ENCODE measurements around the gene CISTR. TPM values are rescaled to one million over a fixed set of nuclear protein-coding genes. Genes with fewer than 3 reads are reported as not detected.

Gene CISTR
- not detected for polyA plus RNA-seq (2013, experiment 1 of 2)
- not detected for polyA plus RNA-seq (2013, experiment 2 of 2)

DNA sequence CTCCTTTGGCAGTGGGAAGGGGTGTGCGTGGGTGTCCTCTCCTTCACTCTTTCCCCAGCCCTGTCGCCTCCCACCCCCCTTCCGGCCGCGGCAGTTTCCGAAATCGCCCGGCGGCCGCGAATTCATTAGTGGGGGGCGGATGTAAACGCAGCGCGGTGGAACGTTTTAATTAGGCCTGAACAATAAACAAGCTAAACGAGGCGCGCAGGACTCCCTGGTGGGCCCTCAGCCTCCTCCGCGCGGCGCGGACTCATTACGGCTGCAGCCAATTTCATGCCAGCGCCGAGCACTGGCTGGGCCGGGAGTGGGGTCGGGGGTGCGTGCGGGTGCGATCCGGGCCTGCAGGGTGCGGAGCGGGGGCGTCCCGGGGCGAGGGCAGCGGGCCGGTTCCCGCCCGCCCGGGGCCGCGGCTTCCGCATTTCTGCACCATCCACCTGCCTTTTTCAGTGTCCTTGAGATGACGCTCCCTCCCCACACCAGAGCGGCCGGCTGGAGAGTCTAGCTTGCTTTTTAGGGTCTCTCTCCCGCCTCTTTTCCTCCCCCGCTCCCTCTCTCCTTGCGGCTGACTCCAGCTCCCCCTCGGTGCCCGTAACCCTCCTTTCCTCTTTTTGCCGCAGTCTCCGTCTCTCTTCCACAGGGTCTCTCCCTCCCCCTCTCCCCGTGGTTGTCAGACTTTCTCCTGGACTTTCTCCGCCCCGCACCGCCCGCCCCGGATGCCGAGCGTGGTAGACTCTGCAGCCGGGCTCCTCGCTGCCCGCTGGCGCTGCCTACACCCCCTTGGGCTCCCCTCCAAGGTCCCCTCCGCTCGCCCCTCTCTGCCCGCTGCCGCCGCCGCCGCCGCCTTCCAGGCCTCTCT lies at the start of gene CISTR:
Gene CISTR, minus strand, starts transcription at position 644 of the 856 bp plus-strand sequence.
- Histone ChIP-seq H3K9me3 (ENCODE audit: control insufficient read depth, low read length) (no peaks in the 10 kb centered on the region), H3K4me1 (ENCODE audit: control insufficient read depth, insufficient read depth, low read length, poor library complexity, severe bottlenecking) (peaks cover 24% of the 10 kb centered on the region), H3K4me3 (ENCODE audit: extremely low read depth, insufficient read depth, low read length, poor library complexity, severe bottlenecking) (peak within 1 kb of the TSS; percentile 38), H3K27ac (ENCODE audit: low read depth, low read length, severe bottlenecking) (no peak within 1 kb of the TSS), H3K36me3 (ENCODE audit: control insufficient read depth, insufficient read depth, low read length) (no peaks in the 10 kb centered on the region)
- WGBS, 2 experiments (ENCODE audit: insufficient coverage in 2 of 2) = 1 to 2% methylated on average over 56 to 60 of the region's 76 CpGs

DNA sequence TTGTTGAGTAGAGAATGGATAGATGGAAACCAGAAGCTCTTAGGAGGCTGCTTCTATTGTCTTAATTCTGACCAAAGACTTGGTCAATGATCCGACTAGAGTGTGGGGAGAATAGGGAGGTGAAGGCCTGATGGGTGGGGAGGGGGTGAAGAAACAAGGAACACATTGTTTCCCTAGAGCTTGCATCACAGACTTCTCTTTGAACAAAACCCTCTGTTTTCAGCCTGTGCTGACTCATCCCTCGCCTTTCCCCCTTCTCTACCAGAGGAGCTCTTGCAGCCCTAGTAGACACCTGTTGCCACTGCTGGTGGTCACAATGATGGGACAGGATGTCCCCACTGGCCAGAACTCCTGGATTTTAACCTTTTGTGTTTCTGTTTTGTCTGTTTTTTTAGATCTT lies 46.8 kb upstream of the CISTR start:
- Histone ChIP-seq H3K4me3 (ENCODE audit: extremely low read depth, insufficient read depth, low read length, poor library complexity, severe bottlenecking) (no peak overlapping the region), H3K36me3 (ENCODE audit: control insufficient read depth, insufficient read depth, low read length) (no peaks in the 10 kb centered on the region), H3K9me3 (ENCODE audit: control insufficient read depth, low read length) (no peaks in the 10 kb centered on the region), H3K4me1 (ENCODE audit: control insufficient read depth, insufficient read depth, low read length, poor library complexity, severe bottlenecking) (peaks cover 7% of the 10 kb centered on the region), H3K27ac (ENCODE audit: low read depth, low read length, severe bottlenecking) (no peak overlapping the region)
- 17 to 60% methylated on average over 1 of the region's 2 CpGs for WGBS, 2 experiments (ENCODE audit: insufficient coverage in 2 of 2)

DNA sequence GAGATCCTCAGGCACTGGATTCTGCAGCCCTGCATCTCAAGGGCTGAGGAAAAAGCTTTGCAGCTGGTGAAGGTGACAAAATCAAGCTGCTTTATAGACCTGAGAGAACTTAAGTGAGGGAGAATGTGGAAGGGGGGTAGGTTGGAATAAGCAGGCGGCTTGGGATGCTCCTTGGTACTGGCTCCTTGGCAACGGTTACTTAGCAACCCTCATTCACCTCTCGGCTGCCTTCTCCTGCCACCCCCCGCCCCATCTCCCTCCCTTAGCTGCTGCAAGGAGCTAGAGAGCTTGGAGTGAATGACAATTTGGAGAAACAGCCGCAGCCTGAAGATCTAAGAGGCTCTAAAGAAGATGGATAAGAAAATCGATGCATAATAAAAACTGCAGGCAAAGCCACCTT lies 44.1 kb upstream of the CISTR start:
- no peaks in the 10 kb centered on the region for H3K9me3 ChIP-seq (ENCODE audit: control insufficient read depth, low read length)
- H3K4me1 ChIP-seq (ENCODE audit: control insufficient read depth, insufficient read depth, low read length, poor library complexity, severe bottlenecking) = peaks cover 7% of the 10 kb centered on the region
- H3K4me3 ChIP-seq (ENCODE audit: extremely low read depth, insufficient read depth, low read length, poor library complexity, severe bottlenecking) = no peak overlapping the region
- WGBS, 2 experiments (ENCODE audit: insufficient coverage in 2 of 2) = 67% methylated on average over 2 of the region's 6 CpGs; no CpG with 5 or more reads in 1 of the 2 experiments
- H3K36me3 ChIP-seq (ENCODE audit: control insufficient read depth, insufficient read depth, low read length) = no peaks in the 10 kb centered on the region
- no peak overlapping the region for H3K27ac ChIP-seq (ENCODE audit: low read depth, low read length, severe bottlenecking)

DNA sequence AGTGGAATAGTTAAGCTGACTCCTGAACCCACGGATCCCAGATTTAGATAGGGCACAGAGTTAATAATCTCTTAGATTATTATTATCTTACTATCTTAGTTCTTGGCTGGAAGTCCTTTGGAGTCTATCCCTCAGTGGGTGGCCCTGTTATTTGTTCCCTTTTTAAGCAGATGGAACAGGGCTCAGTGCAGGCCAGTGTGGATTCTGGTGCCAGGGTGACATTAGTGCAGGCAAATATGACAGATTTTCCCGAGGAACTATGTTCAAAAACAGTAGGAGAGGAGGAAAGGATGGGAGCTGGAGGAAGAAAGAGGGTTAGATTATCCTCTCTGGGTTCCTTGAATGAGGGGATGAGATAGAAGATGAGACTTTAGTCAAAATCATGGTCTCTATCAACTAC lies 41.4 kb upstream of the CISTR start:
- no peaks in the 10 kb centered on the region for H3K36me3 ChIP-seq (ENCODE audit: control insufficient read depth, insufficient read depth, low read length)
- peaks cover 2% of the 10 kb centered on the region for H3K4me1 ChIP-seq (ENCODE audit: control insufficient read depth, insufficient read depth, low read length, poor library complexity, severe bottlenecking)
- H3K27ac ChIP-seq (ENCODE audit: low read depth, low read length, severe bottlenecking) = no peak overlapping the region
- H3K9me3 ChIP-seq (ENCODE audit: control insufficient read depth, low read length) = no peaks in the 10 kb centered on the region
- H3K4me3 ChIP-seq (ENCODE audit: extremely low read depth, insufficient read depth, low read length, poor library complexity, severe bottlenecking) = no peak overlapping the region
- WGBS, 2 experiments (ENCODE audit: insufficient coverage in 2 of 2) = 17 to 39% methylated on average over 1 of the region's 2 CpGs

DNA sequence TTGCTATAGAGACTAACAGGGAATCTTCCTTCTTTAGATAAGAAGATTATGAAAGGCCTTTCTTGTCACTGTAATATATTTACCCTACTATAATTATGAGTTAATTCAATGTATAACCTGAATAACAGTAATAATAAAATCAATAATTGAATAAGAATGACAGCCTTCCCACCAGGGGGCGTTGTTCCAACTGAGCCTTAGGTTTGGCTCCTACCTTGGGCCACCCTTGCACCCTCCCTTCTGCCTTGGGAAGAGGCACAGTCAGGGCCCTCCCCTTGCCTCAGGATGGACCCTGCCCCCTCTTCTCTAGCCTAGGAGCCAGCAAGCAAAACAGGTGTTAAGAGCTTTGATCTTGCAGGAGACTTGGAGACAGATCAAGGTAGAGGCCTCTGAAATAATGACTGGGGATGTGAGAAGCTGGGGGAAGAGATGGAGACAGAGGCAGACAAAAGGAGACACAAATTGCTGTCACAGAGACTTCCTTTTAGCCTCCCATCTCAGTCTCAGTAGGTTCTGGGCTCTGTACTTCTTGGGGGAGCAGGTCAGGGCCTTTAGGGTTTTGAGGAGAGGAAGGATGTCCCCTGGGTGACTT lies 40.1 kb upstream of the CISTR start:
- no peak overlapping the region for H3K27ac ChIP-seq (ENCODE audit: low read depth, low read length, severe bottlenecking)
- 0% methylated on average over 1 of the region's 1 CpG; no CpG with 5 or more reads in 1 of the 2 experiments for WGBS, 2 experiments (ENCODE audit: insufficient coverage in 2 of 2)

DNA sequence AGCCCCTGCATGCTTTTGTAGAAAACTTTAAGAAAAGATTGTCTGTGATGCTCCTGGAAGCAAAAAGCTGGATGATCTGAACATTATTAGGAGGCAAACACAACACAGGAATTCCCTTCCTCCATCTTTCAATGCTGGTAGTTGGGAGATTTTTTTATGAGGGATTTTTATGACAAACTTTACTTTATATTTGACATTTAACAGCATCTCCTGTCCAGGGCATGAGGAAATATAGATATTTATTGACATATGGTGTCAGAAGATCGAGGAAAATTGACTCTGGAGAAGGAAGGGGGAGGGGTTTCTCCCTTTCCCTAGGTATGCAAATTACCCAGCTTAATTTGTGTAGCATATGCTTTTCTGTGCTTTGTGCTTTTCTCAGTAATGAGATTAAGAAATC lies 37.8 kb upstream of the CISTR start:
- H3K27ac ChIP-seq (ENCODE audit: low read depth, low read length, severe bottlenecking) = no peak overlapping the region
- H3K9me3 ChIP-seq (ENCODE audit: control insufficient read depth, low read length) = no peaks in the 10 kb centered on the region
- H3K4me3 ChIP-seq (ENCODE audit: extremely low read depth, insufficient read depth, low read length, poor library complexity, severe bottlenecking) = no peak overlapping the region
- no peaks in the 10 kb centered on the region for H3K4me1 ChIP-seq (ENCODE audit: control insufficient read depth, insufficient read depth, low read length, poor library complexity, severe bottlenecking)
- no peaks in the 10 kb centered on the region for H3K36me3 ChIP-seq (ENCODE audit: control insufficient read depth, insufficient read depth, low read length)
- WGBS, 2 experiments (ENCODE audit: insufficient coverage in 2 of 2) = 38% methylated on average over 1 of the region's 1 CpG; no CpG with 5 or more reads in 1 of the 2 experiments

More for the DNA sequence above, 40.1 kb upstream of the CISTR start:
- no peaks in the 10 kb centered on the region for H3K9me3 ChIP-seq (ENCODE audit: control insufficient read depth, low read length)
- no peaks in the 10 kb centered on the region for H3K36me3 ChIP-seq (ENCODE audit: control insufficient read depth, insufficient read depth, low read length)
- no peaks in the 10 kb centered on the region for H3K4me1 ChIP-seq (ENCODE audit: control insufficient read depth, insufficient read depth, low read length, poor library complexity, severe bottlenecking)
- H3K4me3 ChIP-seq (ENCODE audit: extremely low read depth, insufficient read depth, low read length, poor library complexity, severe bottlenecking) = no peak overlapping the region

DNA sequence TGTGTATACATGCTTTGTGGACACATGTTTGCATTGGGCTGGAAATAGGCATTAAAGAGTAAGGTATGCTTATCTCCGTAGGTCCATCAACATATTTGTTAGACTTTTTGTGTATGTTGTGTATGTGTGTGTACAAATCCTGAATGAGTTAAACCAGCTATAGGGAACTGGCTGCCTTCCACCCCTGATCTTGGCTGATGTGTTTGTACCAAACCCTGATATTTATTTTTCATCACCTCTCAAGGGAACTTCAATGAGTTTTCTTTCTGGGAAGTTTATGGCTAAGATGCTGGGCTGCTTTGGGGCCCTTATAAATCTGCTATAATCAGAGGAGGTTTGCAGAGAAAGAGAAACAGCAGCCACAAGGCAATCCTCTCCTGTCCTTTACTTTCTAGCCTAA lies 37.1 kb upstream of the CISTR start:
- Histone ChIP-seq H3K9me3 (ENCODE audit: control insufficient read depth, low read length) (no peaks in the 10 kb centered on the region), H3K4me3 (ENCODE audit: extremely low read depth, insufficient read depth, low read length, poor library complexity, severe bottlenecking) (no peak overlapping the region), H3K27ac (ENCODE audit: low read depth, low read length, severe bottlenecking) (no peak overlapping the region), H3K36me3 (ENCODE audit: control insufficient read depth, insufficient read depth, low read length) (no peaks in the 10 kb centered on the region), H3K4me1 (ENCODE audit: control insufficient read depth, insufficient read depth, low read length, poor library complexity, severe bottlenecking) (no peaks in the 10 kb centered on the region)
- 80% methylated on average over 1 of the region's 1 CpG; no CpG with 5 or more reads in 1 of the 2 experiments for WGBS, 2 experiments (ENCODE audit: insufficient coverage in 2 of 2)

DNA sequence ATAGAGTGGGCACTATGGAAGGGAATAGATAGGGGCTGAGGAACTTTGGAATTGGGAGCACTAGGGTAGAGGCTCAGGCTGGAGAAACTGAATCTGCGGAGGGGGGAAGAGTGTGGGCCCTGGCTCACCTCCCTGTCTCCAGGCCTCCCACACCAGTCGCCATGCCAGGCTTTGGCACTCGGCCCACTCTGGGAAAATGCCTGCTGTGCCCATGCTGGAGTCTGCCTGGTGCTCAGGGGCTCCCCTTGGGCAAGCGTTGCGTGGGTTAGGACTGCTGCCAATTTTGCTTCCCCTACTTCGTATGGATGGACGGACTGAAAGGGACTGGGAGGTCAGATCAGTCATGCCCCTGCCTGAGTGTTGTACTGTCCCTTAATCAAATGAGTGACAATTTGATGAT lies 34.6 kb upstream of the CISTR start:
- Histone ChIP-seq H3K4me1 (ENCODE audit: control insufficient read depth, insufficient read depth, low read length, poor library complexity, severe bottlenecking) (no peaks in the 10 kb centered on the region), H3K36me3 (ENCODE audit: control insufficient read depth, insufficient read depth, low read length) (no peaks in the 10 kb centered on the region), H3K27ac (ENCODE audit: low read depth, low read length, severe bottlenecking) (no peak overlapping the region), H3K4me3 (ENCODE audit: extremely low read depth, insufficient read depth, low read length, poor library complexity, severe bottlenecking) (no peak overlapping the region), H3K9me3 (ENCODE audit: control insufficient read depth, low read length) (no peaks in the 10 kb centered on the region)
- WGBS, 2 experiments (ENCODE audit: insufficient coverage in 2 of 2) = 75 to 93% methylated on average over 5 to 7 of the region's 7 CpGs

DNA sequence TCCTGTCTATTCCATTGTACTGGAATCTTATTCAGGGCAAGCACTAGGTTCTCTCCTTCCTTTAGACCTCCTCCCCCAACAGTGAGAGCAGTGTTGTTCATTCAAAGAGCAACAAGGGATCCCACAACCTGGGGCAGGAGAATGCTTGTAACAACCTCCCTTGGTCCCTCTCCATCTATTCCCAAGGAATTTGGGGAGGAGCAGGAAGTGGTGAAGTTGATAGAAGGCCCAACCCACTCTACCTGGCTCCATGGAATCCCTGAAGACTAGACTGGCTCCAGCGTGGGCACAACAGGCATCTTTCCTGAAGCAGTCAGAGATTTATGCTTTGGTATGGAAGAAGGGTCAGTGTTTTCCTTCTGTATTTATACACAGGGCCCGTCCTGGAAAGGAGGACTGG lies 33.4 kb upstream of the CISTR start:
- no peaks in the 10 kb centered on the region for H3K4me1 ChIP-seq (ENCODE audit: control insufficient read depth, insufficient read depth, low read length, poor library complexity, severe bottlenecking)
- H3K27ac ChIP-seq (ENCODE audit: low read depth, low read length, severe bottlenecking) = no peak overlapping the region
- H3K4me3 ChIP-seq (ENCODE audit: extremely low read depth, insufficient read depth, low read length, poor library complexity, severe bottlenecking) = no peak overlapping the region
- H3K36me3 ChIP-seq (ENCODE audit: control insufficient read depth, insufficient read depth, low read length) = no peaks in the 10 kb centered on the region
- WGBS, 2 experiments (ENCODE audit: insufficient coverage in 2 of 2) = 67% methylated on average over 1 of the region's 2 CpGs; no CpG with 5 or more reads in 1 of the 2 experiments
- H3K9me3 ChIP-seq (ENCODE audit: control insufficient read depth, low read length) = no peaks in the 10 kb centered on the region

DNA sequence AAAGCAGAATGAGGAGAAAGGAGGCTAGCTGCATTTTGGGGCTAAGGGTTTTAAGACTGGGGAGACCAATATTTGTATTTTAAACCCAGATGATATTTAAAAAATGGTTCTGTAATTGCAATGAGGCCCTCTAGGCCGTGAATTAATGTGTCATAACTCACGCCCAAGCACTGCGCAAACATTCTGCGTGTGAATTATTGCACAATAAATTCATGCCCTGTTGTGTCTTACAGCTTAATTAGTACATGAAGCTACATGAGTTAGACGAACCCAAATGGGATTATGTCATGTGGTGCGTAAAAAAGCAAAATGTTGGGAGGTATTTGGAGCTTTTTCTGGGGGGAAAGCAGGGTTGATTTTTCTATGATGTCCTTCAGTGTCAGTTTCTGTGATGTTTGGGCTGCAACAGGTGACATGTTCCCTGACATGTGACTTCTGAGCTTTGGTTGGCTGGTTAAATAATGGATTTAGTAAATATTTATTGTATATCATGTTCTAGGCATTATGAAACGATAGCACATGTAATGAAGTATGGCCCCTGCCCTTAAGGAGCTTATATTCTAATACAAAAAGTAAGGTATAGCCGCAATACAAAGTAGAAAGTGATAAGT lies 30.4 kb upstream of the CISTR start:
- no peak overlapping the region for H3K27ac ChIP-seq (ENCODE audit: low read depth, low read length, severe bottlenecking)
- H3K36me3 ChIP-seq (ENCODE audit: control insufficient read depth, insufficient read depth, low read length) = no peaks in the 10 kb centered on the region
- no peaks in the 10 kb centered on the region for H3K9me3 ChIP-seq (ENCODE audit: control insufficient read depth, low read length)
- H3K4me1 ChIP-seq (ENCODE audit: control insufficient read depth, insufficient read depth, low read length, poor library complexity, severe bottlenecking) = no peaks in the 10 kb centered on the region
- H3K4me3 ChIP-seq (ENCODE audit: extremely low read depth, insufficient read depth, low read length, poor library complexity, severe bottlenecking) = no peak overlapping the region
- 80 to 91% methylated on average over 6 to 7 of the region's 8 CpGs for WGBS, 2 experiments (ENCODE audit: insufficient coverage in 2 of 2)
